ENCODE data around the gene EBF3. TPM values are rescaled to one million over a fixed set of nuclear protein-coding genes. Genes with fewer than 3 reads are reported as not detected.

EBF3 gene
- total RNA-seq, 1 donor from 2014 or later = 0.15 TPM

DNA sequence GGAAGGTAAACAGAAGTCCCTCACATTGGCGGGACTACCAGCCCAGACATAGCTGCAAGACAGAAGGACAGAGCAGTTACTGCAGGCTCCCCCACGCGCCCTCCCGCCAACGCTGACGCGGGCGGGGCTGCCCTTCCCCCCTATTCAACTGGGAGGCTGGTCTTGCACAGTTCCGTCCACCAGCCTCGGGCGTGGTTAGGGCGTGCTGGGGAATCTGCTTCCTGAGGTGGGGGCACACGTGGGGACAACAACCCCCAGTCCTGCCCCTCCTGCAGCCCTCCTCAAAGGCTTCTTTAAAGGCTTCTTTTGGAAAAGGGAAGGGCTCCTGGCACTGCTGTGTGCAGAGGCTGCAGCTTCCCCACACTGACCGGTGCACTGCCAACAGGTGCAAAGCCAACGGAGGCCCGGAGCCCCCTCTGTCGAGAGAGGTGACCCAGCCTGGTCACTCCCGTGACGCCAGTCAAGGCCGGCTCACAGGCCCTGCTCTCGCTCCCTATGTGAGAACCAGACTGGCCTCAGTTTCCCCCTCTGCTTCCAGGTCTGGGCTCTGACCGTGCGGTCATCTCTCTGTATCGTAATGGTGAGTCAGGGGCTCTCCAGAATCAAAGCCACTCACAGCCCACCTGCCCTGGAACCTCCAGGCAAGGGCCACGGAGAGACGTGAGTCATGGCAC is 126.0 kb downstream of the EBF3 start:
- H3K79me2 ChIP-seq (ENCODE audit: low read depth) = no peaks in the 10 kb centered on the region
- H4K20me1 ChIP-seq (ENCODE audit: low read depth) = no peaks in the 10 kb centered on the region
- no peak for DNase-seq (ENCODE audit: low spot score)
- H3K4me3 ChIP-seq = no peak overlapping the region
- H3K9ac ChIP-seq = no peak overlapping the region
- no peak overlapping the region for H3K4me2 ChIP-seq
- H3F3A ChIP-seq (ENCODE audit: low read depth) = no peaks in the 10 kb centered on the region
- no peaks in the 10 kb centered on the region for H3K9me3 ChIP-seq (ENCODE audit: low read depth)
- Mint-ChIP-seq H3K9me3 (no peaks in the 10 kb centered on the region), H3K27me3 (ENCODE audit: insufficient read depth, low read depth) (peaks cover 4% of the 10 kb centered on the region), H3K4me1 (peaks cover 18% of the 10 kb centered on the region), H3K27ac (no peak overlapping the region), H3K4me3 (no peak overlapping the region), H3K36me3 (no peaks in the 10 kb centered on the region)
- H3K27me3 ChIP-seq = no peaks in the 10 kb centered on the region
- H3K4me1 ChIP-seq = peaks cover 12% of the 10 kb centered on the region
- H3K36me3 ChIP-seq = no peaks in the 10 kb centered on the region
- TF ChIP-seq EZH2 (IDR thresholded peaks at IDR 0.05) = no peak
- TF ChIP-seq, protein P1, sequence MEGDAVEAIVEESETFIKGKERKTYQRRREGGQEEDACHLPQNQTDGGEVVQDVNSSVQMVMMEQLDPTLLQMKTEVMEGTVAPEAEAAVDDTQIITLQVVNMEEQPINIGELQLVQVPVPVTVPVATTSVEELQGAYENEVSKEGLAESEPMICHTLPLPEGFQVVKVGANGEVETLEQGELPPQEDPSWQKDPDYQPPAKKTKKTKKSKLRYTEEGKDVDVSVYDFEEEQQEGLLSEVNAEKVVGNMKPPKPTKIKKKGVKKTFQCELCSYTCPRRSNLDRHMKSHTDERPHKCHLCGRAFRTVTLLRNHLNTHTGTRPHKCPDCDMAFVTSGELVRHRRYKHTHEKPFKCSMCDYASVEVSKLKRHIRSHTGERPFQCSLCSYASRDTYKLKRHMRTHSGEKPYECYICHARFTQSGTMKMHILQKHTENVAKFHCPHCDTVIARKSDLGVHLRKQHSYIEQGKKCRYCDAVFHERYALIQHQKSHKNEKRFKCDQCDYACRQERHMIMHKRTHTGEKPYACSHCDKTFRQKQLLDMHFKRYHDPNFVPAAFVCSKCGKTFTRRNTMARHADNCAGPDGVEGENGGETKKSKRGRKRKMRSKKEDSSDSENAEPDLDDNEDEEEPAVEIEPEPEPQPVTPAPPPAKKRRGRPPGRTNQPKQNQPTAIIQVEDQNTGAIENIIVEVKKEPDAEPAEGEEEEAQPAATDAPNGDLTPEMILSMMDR (IDR thresholded peaks at IDR 0.05) = no peak
- no peak for TF ChIP-seq EZH2phosphoT487 (IDR thresholded peaks at IDR 0.05)
- no peak overlapping the region for H3K27ac ChIP-seq
- no peak overlapping the region for H2AFZ ChIP-seq (replicated peaks)

DNA sequence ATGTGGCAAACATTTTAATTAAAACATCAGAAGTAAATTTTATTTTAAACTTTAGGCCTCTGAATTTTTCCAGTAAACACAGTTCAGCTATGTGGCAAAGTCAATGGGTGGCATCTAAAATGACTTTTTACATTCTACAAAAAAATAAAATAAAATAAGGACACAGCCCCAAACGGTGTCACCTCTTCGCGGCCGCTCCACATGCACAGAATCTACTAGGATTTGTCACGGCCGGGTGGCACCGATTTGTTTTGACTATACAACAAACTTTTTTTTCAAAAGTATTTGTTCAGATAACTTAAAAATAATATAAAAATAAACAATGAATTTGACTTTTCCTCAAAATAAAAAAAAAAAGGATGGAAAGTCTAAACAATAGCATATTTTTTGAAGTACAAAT is 127.8 kb downstream of the EBF3 start:
- Mint-ChIP-seq H3K27me3 (ENCODE audit: insufficient read depth, low read depth) (peaks cover 3% of the 10 kb centered on the region), H3K27ac (no peak overlapping the region)
- no peaks in the 10 kb centered on the region for H4K20me1 ChIP-seq (ENCODE audit: low read depth)

DNA sequence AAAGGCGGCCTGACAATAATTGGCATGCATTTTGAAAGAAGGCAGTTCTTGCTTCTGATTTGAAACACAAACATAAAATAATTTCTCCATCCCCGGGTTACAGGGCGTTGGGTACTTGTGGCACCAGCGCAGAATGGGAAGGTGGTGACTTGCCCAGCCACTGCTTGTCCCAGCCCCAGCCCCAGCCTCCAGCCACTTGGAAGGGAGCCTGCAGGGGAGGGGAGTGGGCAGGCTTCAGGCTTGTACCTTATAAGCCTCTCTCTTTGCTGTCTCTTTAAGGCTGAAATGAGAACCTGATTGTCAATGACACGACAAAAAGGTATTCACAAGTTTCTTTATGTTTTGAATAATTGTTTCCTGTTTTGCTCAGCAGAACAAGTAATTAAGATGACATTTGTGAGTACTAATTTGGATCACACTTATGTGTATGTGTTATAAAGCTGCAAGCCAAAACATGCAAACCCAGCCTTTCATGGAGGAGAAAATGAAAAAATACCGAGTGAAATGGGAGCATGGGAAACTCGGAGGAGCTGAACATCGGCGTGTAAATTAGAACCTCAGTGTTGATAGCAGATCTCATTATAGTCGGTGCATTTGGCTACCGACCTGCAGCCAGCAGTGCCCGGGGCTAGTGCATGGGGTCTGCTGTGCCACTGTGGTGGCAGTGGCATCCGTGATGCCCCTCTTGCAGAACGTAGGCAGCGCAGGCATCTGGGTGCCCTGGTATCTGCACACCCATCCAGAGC is 129.9 kb downstream of the EBF3 start:
- Histone ChIP-seq H4K20me1 (ENCODE audit: low read depth) (no peaks in the 10 kb centered on the region), H3K27ac (no peak overlapping the region), H3K4me2 (no peak overlapping the region), H3K9ac (no peak overlapping the region), H3F3A (ENCODE audit: low read depth) (no peaks in the 10 kb centered on the region), H3K27me3 (no peaks in the 10 kb centered on the region), H3K79me2 (ENCODE audit: low read depth) (no peaks in the 10 kb centered on the region), H3K4me1 (peaks cover 13% of the 10 kb centered on the region), H3K9me3 (ENCODE audit: low read depth) (no peaks in the 10 kb centered on the region), H2AFZ (replicated peaks) (no peak overlapping the region), H3K36me3 (no peaks in the 10 kb centered on the region), H3K4me3 (no peak overlapping the region)
- TF ChIP-seq EZH2phosphoT487 (IDR thresholded peaks at IDR 0.05) = no peak
- TF ChIP-seq, protein P1 (IDR thresholded peaks at IDR 0.05) = no peak
- TF ChIP-seq EZH2 (IDR thresholded peaks at IDR 0.05) = no peak
- Mint-ChIP-seq H3K27ac (no peak overlapping the region), H3K27me3 (ENCODE audit: insufficient read depth, low read depth) (peaks cover 3% of the 10 kb centered on the region), H3K36me3 (no peaks in the 10 kb centered on the region), H3K4me1 (peaks cover 19% of the 10 kb centered on the region), H3K4me3 (no peak overlapping the region), H3K9me3 (no peaks in the 10 kb centered on the region)
- DNase-seq (ENCODE audit: low spot score) = peak; percentile 16

More for the DNA sequence above, 127.8 kb downstream of the EBF3 start:
- Histone ChIP-seq H3K27ac (no peak overlapping the region), H2AFZ (replicated peaks) (no peak overlapping the region), H3K36me3 (no peaks in the 10 kb centered on the region), H3K9ac (no peak overlapping the region), H3K4me3 (no peak overlapping the region), H3K4me1 (peaks cover 13% of the 10 kb centered on the region), H3K4me2 (no peak overlapping the region), H3K79me2 (ENCODE audit: low read depth) (no peaks in the 10 kb centered on the region), H3K27me3 (no peaks in the 10 kb centered on the region), H3F3A (ENCODE audit: low read depth) (no peaks in the 10 kb centered on the region), H3K9me3 (ENCODE audit: low read depth) (no peaks in the 10 kb centered on the region)
- Mint-ChIP-seq H3K36me3 (no peaks in the 10 kb centered on the region), H3K9me3 (no peaks in the 10 kb centered on the region), H3K4me1 (peaks cover 19% of the 10 kb centered on the region), H3K4me3 (no peak overlapping the region)
- no peak for DNase-seq (ENCODE audit: low spot score)
- TF ChIP-seq, protein P1 (IDR thresholded peaks at IDR 0.05) = no peak
- TF ChIP-seq EZH2phosphoT487 (IDR thresholded peaks at IDR 0.05) (no peak), EZH2 (IDR thresholded peaks at IDR 0.05) (no peak)
